Heart right ventricle (tissue), 16 donors: ENCODE measurements around the gene NLRX1. TPM values are rescaled to one million over a fixed set of nuclear protein-coding genes. Genes with fewer than 3 reads are reported as not detected.

ENCODE experiments used
- ATAC-seq, 8 donors: fragments of 200-7000 bp; cut with Tn5 transposase; one replicate each; pipeline ENCODE4 v1.9.1; 2020; ENCODE audit warnings: mild to moderate bottlenecking in 8 of 8, moderate library complexity in 8 of 8, moderate number of reproducible peaks in 1 of 8
- DNase-seq, 2 donors: peaks; one replicate each; pipeline ENCODE4 v3.0.0-alpha.2; 2020
- H3K27ac ChIP-seq, 10 donors: fragments of 200-600 bp; sonication (generic) in 2 of 10; one replicate each; pipeline versions ENCODE4 v1.5.0 to v1.8.0; 2020 to 2022; ENCODE audit warnings: mild to moderate bottlenecking in 3 of 10
- H3K27me3 ChIP-seq, 7 donors: fragments of 200-600 bp; one replicate each; pipeline ENCODE4 v1.8.0; 2021 to 2022; ENCODE audit warnings: mild to moderate bottlenecking in 2 of 7
- H3K36me3 ChIP-seq, 9 donors: fragments of 200-600 bp; sonication (generic) in 1 of 9; one replicate each; pipeline versions ENCODE4 v1.5.0 to v1.8.0; 2020 to 2022; ENCODE audit warnings: mild to moderate bottlenecking in 2 of 9
- H3K4me1 ChIP-seq, 9 donors: fragments of 200-600 bp; sonication (generic) in 1 of 9; one replicate each; pipeline versions ENCODE4 v1.5.0 to v1.8.0; 2020 to 2022; ENCODE audit warnings: mild to moderate bottlenecking in 4 of 9
- H3K4me3 ChIP-seq, 10 donors: fragments of 200-600 bp; sonication (generic) in 2 of 10; one replicate each; pipeline versions ENCODE4 v1.5.0 to v1.8.0; 2020 to 2022; ENCODE audit warnings: mild to moderate bottlenecking in 7 of 10, moderate library complexity in 2 of 10
- H3K9me3 ChIP-seq, 11 donors: fragments of 200-600 bp in 10 of 11; sonication (generic) in 2 of 11; one replicate each; pipeline versions ENCODE4 v1.5.0 to v1.8.0; 2013 to 2022; ENCODE audit warnings: mild to moderate bottlenecking in 2 of 11, control low read depth in 1 of 11, moderate library complexity in 1 of 11
- WGBS, 2 donors: extraction: QIAGEN DNeasy Blood & Tissue Kit; methylation state at CpG; one replicate each; pipeline ENCODE4 v1.1.7; 2013; ENCODE audit warnings: inconsistent platforms in 1 of 2; 5-methylcytosine and 5-hydroxymethylcytosine counted together
- intact Hi-C, 10 donors: fragments of 100-400 bp; cut with DNase I; formaldehyde crosslinking; loops; one replicate each; pipeline versions ENCODE4 v1.11.1 to v1.14.2; 2022
- polyA plus RNA-seq, 2 donors: library from polyadenylated mRNA; stranded (reverse); fragments of 200-250 nt; gene quantifications; one replicate each; pipeline ENCODE4 v1.2.3, GENCODE V29; 2013
- total RNA-seq, 10 donors: library from RNA; stranded (reverse); fragmentation: NEBNext Ultra II Directional in 3 of 10; extraction: Animal tissue kit (Norgen Biotek cat#: 25700) in 3 of 10; gene quantifications; one replicate each; pipeline versions ENCODE4 v1.2.1 to v1.2.4, GENCODE V29; 2021 to 2023
- TF ChIP-seq, protein P1 (sequence below), 9 donors: fragments of 200-600 bp; sonication (generic) in 2 of 9; IDR thresholded peaks; one replicate each; pipeline versions ENCODE4 v1.5.0 to v1.8.0; 2021 to 2022; ENCODE audit warnings: antibody characterized with exemption in 9 of 9, mild to moderate bottlenecking in 5 of 9, moderate library complexity in 1 of 9
- donor health status: Arrhythmogenic right ventricular cardiomyopathy.
- donor health status: ischemic (EF 13 %, LVEDD 7.1; RV severe dilation, severe dysfunction).
- donor health status: healthy with polysubstance abuse.
- donor health status: DM: no; HTN: yes; CAD: no.
- donor health status: DM: no; HTN: no; CAD: no.
- donor health status: ischemic (EF 25% LVEDD 6.9; RV normal size, moderate dysfunction).
- donor health status: ischemic (EF 25% LVEDD 5.7; RV mildly dilated, moderate dysfunction).
- donor health status: healthy.
- donor health status: DM: yes; HTN: yes; CAD: no.
- donor health status: Ischemic cardiomyopathy.
- donor health status: ischemic (EF 35%, LVEDD 5.7; RV mildly dilated, moderate dysfunction).
- donor health status: nonischemic (EF 11% LVEDD 7.7; RV severe dilation, severe dysfunction).
- donor health status: DM: yes; HTN: yes; CAD: no.
- donor health status: PGD.
- donor health status: ischemic (EF 29% LVEDD 5.4; RV normal size, mild dysfunction).
- donor health status: nonischemic (EF 23%, LVEDD 6.1; RV moderate dilation, normal function).

Gene NLRX1
- total and polyA plus RNA-seq, 12 donors: 7.9 to 39.3 (median 31.7) TPM

DNA sequence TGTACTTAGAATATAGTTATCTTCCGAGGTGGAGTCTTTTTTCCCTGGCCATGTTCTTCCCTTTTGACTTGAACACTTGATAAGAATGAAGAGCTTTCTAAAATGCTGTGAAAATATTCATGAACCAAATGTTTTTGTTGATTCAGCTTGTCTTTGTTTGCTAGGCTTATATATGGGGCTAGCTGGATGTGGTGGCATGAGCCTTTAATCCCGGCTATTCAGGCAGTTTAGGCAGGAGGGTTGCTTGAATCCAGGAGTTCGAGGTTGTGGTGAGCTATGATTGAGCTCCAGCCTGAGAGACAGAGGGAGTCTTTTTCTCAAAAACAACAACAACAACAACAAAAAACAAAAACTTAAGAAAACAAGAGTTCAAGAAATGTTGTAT lies 60.8 kb downstream of the NLRX1 start:
- no peak for ATAC-seq
- intact Hi-C loops: loop anchor here in 1 of 10 donors (5.0 kb wide), 1 partner anchor 33 kb away; no protein-coding TSS in a partner anchor
- H3K4me3 ChIP-seq: no peak overlapping the region
- TF ChIP-seq, protein P1, sequence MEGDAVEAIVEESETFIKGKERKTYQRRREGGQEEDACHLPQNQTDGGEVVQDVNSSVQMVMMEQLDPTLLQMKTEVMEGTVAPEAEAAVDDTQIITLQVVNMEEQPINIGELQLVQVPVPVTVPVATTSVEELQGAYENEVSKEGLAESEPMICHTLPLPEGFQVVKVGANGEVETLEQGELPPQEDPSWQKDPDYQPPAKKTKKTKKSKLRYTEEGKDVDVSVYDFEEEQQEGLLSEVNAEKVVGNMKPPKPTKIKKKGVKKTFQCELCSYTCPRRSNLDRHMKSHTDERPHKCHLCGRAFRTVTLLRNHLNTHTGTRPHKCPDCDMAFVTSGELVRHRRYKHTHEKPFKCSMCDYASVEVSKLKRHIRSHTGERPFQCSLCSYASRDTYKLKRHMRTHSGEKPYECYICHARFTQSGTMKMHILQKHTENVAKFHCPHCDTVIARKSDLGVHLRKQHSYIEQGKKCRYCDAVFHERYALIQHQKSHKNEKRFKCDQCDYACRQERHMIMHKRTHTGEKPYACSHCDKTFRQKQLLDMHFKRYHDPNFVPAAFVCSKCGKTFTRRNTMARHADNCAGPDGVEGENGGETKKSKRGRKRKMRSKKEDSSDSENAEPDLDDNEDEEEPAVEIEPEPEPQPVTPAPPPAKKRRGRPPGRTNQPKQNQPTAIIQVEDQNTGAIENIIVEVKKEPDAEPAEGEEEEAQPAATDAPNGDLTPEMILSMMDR (IDR thresholded peaks at IDR 0.05): no peak
- no peaks in the 10 kb centered on the region for H3K27me3 ChIP-seq
- 87 to 89% methylated on average over 3 of the region's 3 CpGs for WGBS, 2 donors
- no peak overlapping the region for H3K27ac ChIP-seq
- H3K36me3 ChIP-seq: peaks cover 0 to 24% (median 5%) of the 10 kb centered on the region in 9 donors
- no peak for DNase-seq
- no peaks in the 10 kb centered on the region for H3K9me3 ChIP-seq
- peaks cover 0 to 15% (median 0%) of the 10 kb centered on the region in 9 donors for H3K4me1 ChIP-seq

DNA sequence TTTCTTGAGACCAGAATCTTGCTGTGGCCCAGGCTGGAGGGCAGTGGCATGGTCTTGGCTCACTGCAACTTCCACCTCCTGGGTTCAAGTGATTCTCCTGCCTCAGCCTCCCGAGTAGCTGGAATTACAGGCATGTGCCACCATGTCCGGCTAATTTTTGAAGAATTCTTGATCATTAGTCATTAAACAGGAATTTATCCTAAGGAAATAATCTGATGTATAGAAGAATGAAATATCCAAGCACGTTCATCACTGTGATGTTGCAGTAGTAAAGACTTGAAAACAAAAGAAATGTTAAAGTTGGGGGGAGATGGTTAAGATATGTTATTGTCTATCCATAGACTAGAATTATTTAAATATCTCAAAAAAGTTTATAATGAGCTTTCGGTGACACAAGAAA lies 61.2 kb downstream of the NLRX1 start:
- Histone ChIP-seq H3K9me3 (no peaks in the 10 kb centered on the region), H3K4me3 (no peak overlapping the region), H3K27me3 (no peaks in the 10 kb centered on the region), H3K4me1 (peaks cover 0 to 15% (median 0%) of the 10 kb centered on the region in 9 donors), H3K27ac (no peak overlapping the region), H3K36me3 (peaks cover 0 to 29% (median 5%) of the 10 kb centered on the region in 9 donors)
- ATAC-seq: no peak
- WGBS, 2 donors: 89 to 92% methylated on average over 4 of the region's 4 CpGs
- no peak for DNase-seq
- intact Hi-C loops: loop anchor here in 1 of 10 donors (5.0 kb wide), 1 partner anchor 33 kb away; no protein-coding TSS in a partner anchor
- TF ChIP-seq, protein P1 (IDR thresholded peaks at IDR 0.05): no peak

Other genes with a start within 250 kb of the NLRX1 start
- gene BCL9L, start 242.8 kb upstream of the NLRX1 start, total RNA-seq: 10 to 100 TPM; 29.4 to 57.7 (median 40.8) TPM
- 10 to 100 TPM; 24.0 to 24.2 TPM for gene BCL9L, start 242.8 kb upstream of the NLRX1 start, polyA plus RNA-seq
- gene UPK2, start 212.4 kb upstream of the NLRX1 start, total RNA-seq: not detected
- under 1 TPM in 1 of 2 donors, not detected in 1; 0.04 TPM for gene UPK2, start 212.4 kb upstream of the NLRX1 start, polyA plus RNA-seq
- not detected for gene FOXR1, start 197.0 kb upstream of the NLRX1 start, total RNA-seq
- gene FOXR1, start 197.0 kb upstream of the NLRX1 start, polyA plus RNA-seq: not detected
- 10 to 100 TPM in 7 of 10 donors, 1 to 10 TPM in 3; 7.8 to 13.5 (median 11.3) TPM for gene CENATAC, start 170.6 kb upstream of the NLRX1 start, total RNA-seq
- gene CENATAC, start 170.6 kb upstream of the NLRX1 start, polyA plus RNA-seq: 10 to 100 TPM in 1 of 2 donors, 1 to 10 TPM in 1; 8.2 to 85.2 TPM
- 100 to 1,000 TPM; 743 to 915 (median 823) TPM for gene RPS25, start 150.4 kb upstream of the NLRX1 start, total RNA-seq
- gene RPS25, start 150.4 kb upstream of the NLRX1 start, polyA plus RNA-seq: 1,000 to 10,000 TPM; 1,404 to 1,607 TPM
- gene TRAPPC4, start 150.0 kb upstream of the NLRX1 start, total RNA-seq: 10 to 100 TPM; 29.5 to 51.4 (median 37.5) TPM
- gene TRAPPC4, start 150.0 kb upstream of the NLRX1 start, polyA plus RNA-seq: 10 to 100 TPM; 14.6 to 95.1 TPM
- gene SLC37A4, start 137.8 kb upstream of the NLRX1 start, total RNA-seq: 10 to 100 TPM in 1 of 10 donors, 1 to 10 TPM in 9; 3.8 to 12.0 (median 6.5) TPM
- 10 to 100 TPM in 1 of 2 donors, 1 to 10 TPM in 1; 7.6 to 11.1 TPM for gene SLC37A4, start 137.8 kb upstream of the NLRX1 start, polyA plus RNA-seq
- gene HYOU1, start 111.5 kb upstream of the NLRX1 start, total RNA-seq: 10 to 100 TPM; 45.0 to 96.4 (median 64.4) TPM
- gene HYOU1, start 111.5 kb upstream of the NLRX1 start, polyA plus RNA-seq: 100 to 1,000 TPM in 1 of 2 donors, 10 to 100 TPM in 1; 33.0 to 179 TPM
- gene VPS11, start 100.9 kb upstream of the NLRX1 start, total RNA-seq: 10 to 100 TPM; 15.7 to 23.8 (median 21.5) TPM
- 10 to 100 TPM; 23.7 to 44.2 TPM for gene VPS11, start 100.9 kb upstream of the NLRX1 start, polyA plus RNA-seq
- 10 to 100 TPM; 14.3 to 24.9 (median 17.3) TPM for gene HMBS, start 83.8 kb upstream of the NLRX1 start, total RNA-seq
- 10 to 100 TPM; 33.0 to 39.7 TPM for gene HMBS, start 83.8 kb upstream of the NLRX1 start, polyA plus RNA-seq
- 10 to 100 TPM in 9 of 10 donors, 1 to 10 TPM in 1; 8.6 to 23.2 (median 16.5) TPM for gene DPAGT1, start 66.9 kb upstream of the NLRX1 start, total RNA-seq
- gene DPAGT1, start 66.9 kb upstream of the NLRX1 start, polyA plus RNA-seq: 10 to 100 TPM; 15.3 to 24.3 TPM
- 10 to 100 TPM in 3 of 10 donors, 1 to 10 TPM in 7; 6.6 to 13.7 (median 8.4) TPM for gene C2CD2L, start 61.4 kb upstream of the NLRX1 start, total RNA-seq
- 10 to 100 TPM in 1 of 2 donors, 1 to 10 TPM in 1; 6.1 to 11.6 TPM for gene C2CD2L, start 61.4 kb upstream of the NLRX1 start, polyA plus RNA-seq
- gene HINFP, start 47.1 kb upstream of the NLRX1 start, total RNA-seq: 10 to 100 TPM in 8 of 10 donors, 1 to 10 TPM in 2; 8.9 to 15.8 (median 11.5) TPM
- gene HINFP, start 47.1 kb upstream of the NLRX1 start, polyA plus RNA-seq: 10 to 100 TPM in 1 of 2 donors, 1 to 10 TPM in 1; 8.6 to 18.1 TPM
- 1 to 10 TPM in 7 of 10 donors, under 1 TPM in 3; 0.40 to 1.6 (median 1.2) TPM for gene ABCG4, start 19.7 kb upstream of the NLRX1 start, total RNA-seq
- gene ABCG4, start 19.7 kb upstream of the NLRX1 start, polyA plus RNA-seq: 1 to 10 TPM in 1 of 2 donors, under 1 TPM in 1; 0.17 to 1.1 TPM
- gene NHERF4, start 16.8 kb downstream of the NLRX1 start, total RNA-seq: under 1 TPM in 1 of 10 donors, not detected in 9; 0.32 TPM
- gene NHERF4, start 16.8 kb downstream of the NLRX1 start, polyA plus RNA-seq: not detected
- 10 to 100 TPM in 2 of 10 donors, 1 to 10 TPM in 8; 7.3 to 15.6 (median 8.5) TPM for gene CBL, start 37.6 kb downstream of the NLRX1 start, total RNA-seq
- gene CBL, start 37.6 kb downstream of the NLRX1 start, polyA plus RNA-seq: 1 to 10 TPM; 2.7 to 8.0 TPM
- 100 to 1,000 TPM in 4 of 10 donors, 10 to 100 TPM in 6; 37.8 to 136 (median 96.9) TPM for gene MCAM, start 148.4 kb downstream of the NLRX1 start, total RNA-seq
- 10 to 100 TPM; 35.8 to 97.5 TPM for gene MCAM, start 148.4 kb downstream of the NLRX1 start, polyA plus RNA-seq
- gene RNF26, start 165.8 kb downstream of the NLRX1 start, total RNA-seq: 10 to 100 TPM; 11.1 to 17.6 (median 13.4) TPM
- 10 to 100 TPM in 1 of 2 donors, 1 to 10 TPM in 1; 6.4 to 13.2 TPM for gene RNF26, start 165.8 kb downstream of the NLRX1 start, polyA plus RNA-seq
- 10 to 100 TPM; 11.4 to 25.1 (median 19.9) TPM for gene C1QTNF5, start 172.2 kb downstream of the NLRX1 start, total RNA-seq
- gene C1QTNF5, start 172.2 kb downstream of the NLRX1 start, polyA plus RNA-seq: 10 to 100 TPM; 32.8 to 35.7 TPM
- gene MFRP, start 178.0 kb downstream of the NLRX1 start, total RNA-seq: not detected
- under 1 TPM in 1 of 2 donors, not detected in 1; 0.04 TPM for gene MFRP, start 178.0 kb downstream of the NLRX1 start, polyA plus RNA-seq
- gene USP2, start 213.0 kb downstream of the NLRX1 start, total RNA-seq: 100 to 1,000 TPM in 9 of 10 donors, 10 to 100 TPM in 1; 87.0 to 183 (median 136) TPM
- gene USP2, start 213.0 kb downstream of the NLRX1 start, polyA plus RNA-seq: 10 to 100 TPM; 42.0 to 64.9 TPM